ENCODE measurements around the gene ADAR.
A peak's percentile ranks its signal among the peaks of the same experiment; 100 is the strongest.

The ADAR gene

GRCh38 chr1:154558720-154559465 lies 49.1 kb downstream of the ADAR start:
- DNase-seq (ENCODE audit: insufficient read length, low spot score) (peak; percentile 83), FAIRE-seq (no peak)
- TF ChIP-seq CTCF (IDR thresholded peaks at IDR 0.05; ENCODE audit: insufficient read depth, missing control alignments) = no peak

- FAIRE-seq (no peak), DNase-seq (ENCODE audit: insufficient read length, low spot score) (no peak)
- no peak for TF ChIP-seq CTCF (IDR thresholded peaks at IDR 0.05; ENCODE audit: insufficient read depth, missing control alignments)
These were observed 49.9 kb downstream of the ADAR start, which contains the start of gene UBE2Q1 for GRCh38 chr1:154557939-154558719. TSS of gene UBE2Q1 (minus strand) at chr1:154558662. CDS start at chr1:154558553, 109 bp downstream.

GRCh38 chr1:154557248-154557938 lies 50.6 kb downstream of the ADAR start:
- FAIRE-seq = no peak
- TF ChIP-seq CTCF (IDR thresholded peaks at IDR 0.05; ENCODE audit: insufficient read depth, missing control alignments) = no peak
- DNase-seq (ENCODE audit: insufficient read length, low spot score) = no peak

- no peak for TF ChIP-seq CTCF (IDR thresholded peaks at IDR 0.05; ENCODE audit: insufficient read depth, missing control alignments)
- FAIRE-seq = no peak
- DNase-seq (ENCODE audit: insufficient read length, low spot score) = no peak
These were observed 51.6 kb downstream of the ADAR start for GRCh38 chr1:154556422-154556821.

GRCh38 chr1:154553056-154554030 lies 54.6 kb downstream of the ADAR start:
- no peak for TF ChIP-seq CTCF (IDR thresholded peaks at IDR 0.05; ENCODE audit: insufficient read depth, missing control alignments)
- no peak for DNase-seq (ENCODE audit: insufficient read length, low spot score)
- no peak for FAIRE-seq

- FAIRE-seq (no peak), DNase-seq (ENCODE audit: insufficient read length, low spot score) (no peak)
- TF ChIP-seq CTCF (IDR thresholded peaks at IDR 0.05; ENCODE audit: insufficient read depth, missing control alignments) = no peak
These were observed 56.0 kb downstream of the ADAR start for GRCh38 chr1:154552036-154552435.
